Smooth muscle cell (in vitro differentiated cells): Measurements from ENCODE around the gene ADD2. TPM values are rescaled to one million over a fixed set of nuclear protein-coding genes. Genes with fewer than 3 reads are reported as not detected.

ENCODE experiments used
- DNase-seq: peaks from one replicate; lab custom pipeline; 2025; ENCODE audit not compliant: unreplicated experiment; lab: John Stamatoyannopoulos, UW
- H2AFZ ChIP-seq: fragments of 200-600 bp; sonication (generic); 2 replicates; pipeline ENCODE4 v1.6.0; 2016; ENCODE audit warnings: antibody characterized with exemption, low read depth, mild to moderate bottlenecking
- H3F3A ChIP-seq: fragments of 200-600 bp; sonication (generic); 2 replicates; pipeline ENCODE4 v1.6.0; 2017; ENCODE audit warnings: antibody characterized with exemption, low read depth
- H3K27ac ChIP-seq: fragments of 200-600 bp; sonication (generic); 2 replicates; pipeline ENCODE4 v1.5.1; 2016; ENCODE audit warnings: low read depth, mild to moderate bottlenecking
- H3K27me3 ChIP-seq: fragments of 200-600 bp; sonication (generic); 2 replicates; pipeline ENCODE4 v1.6.1; 2016; ENCODE audit warnings: low read depth, mild to moderate bottlenecking
- H3K36me3 ChIP-seq: fragments of 200-600 bp; sonication (generic); 2 replicates; pipeline ENCODE4 v1.5.1; 2016; ENCODE audit warnings: low read depth
- H3K4me1 ChIP-seq: fragments of 200-600 bp; sonication (generic); 2 replicates; pipeline ENCODE4 v1.5.1; 2016; ENCODE audit warnings: low read depth
- H3K4me2 ChIP-seq: fragments of 200-600 bp; sonication (generic); 2 replicates; pipeline ENCODE4 v1.6.0; 2016; ENCODE audit warnings: mild to moderate bottlenecking
- H3K4me3 ChIP-seq: fragments of 200-600 bp; sonication (generic); 2 replicates; pipeline ENCODE4 v1.5.1; 2016; ENCODE audit warnings: mild to moderate bottlenecking
- H3K79me2 ChIP-seq: fragments of 200-600 bp; sonication (generic); 2 replicates; pipeline ENCODE4 v1.6.0; 2016; ENCODE audit warnings: low read depth, mild to moderate bottlenecking
- H3K9ac ChIP-seq: fragments of 200-600 bp; sonication (generic); 2 replicates; pipeline ENCODE4 v1.6.0; 2016; ENCODE audit warnings: low read depth
- H3K9me3 ChIP-seq: fragments of 200-600 bp; sonication (generic); replicated peaks from 2 replicates; pipeline ENCODE4 v1.5.1; 2016; ENCODE audit warnings: low read depth
- H4K20me1 ChIP-seq: fragments of 200-600 bp; sonication (generic); 2 replicates; pipeline ENCODE4 v1.6.0; 2016; ENCODE audit warnings: low read depth
- CTCF ChIP-seq: fragments of 200-600 bp; sonication (generic); IDR thresholded peaks from 2 replicates; pipeline ENCODE4 v1.5.1; 2017; ENCODE audit warnings: borderline replicate concordance, mild to moderate bottlenecking, antibody characterized with exemption; ENCODE audit not compliant: insufficient read depth, poor library complexity, severe bottlenecking
- WGBS: methylation state at CpG from one replicate; pipeline ENCODE4 v1.1.7; 2016; ENCODE audit warnings: low lambda C conversion rate; 5-methylcytosine and 5-hydroxymethylcytosine counted together
- polyA plus RNA-seq: library from polyadenylated mRNA; unstranded; fragments of >200 nt; fragmentation: Nextera tagmentation; extraction: Ambion mirVana; gene quantifications from 2 replicates; pipeline ENCODE4 v1.2.1, GENCODE V29; 2016
- total RNA-seq: library from RNA; depleted of rRNA; stranded (reverse); fragments of >200 nt; gene quantifications from 2 replicates; pipeline ENCODE4 v1.2.3, GENCODE V29; 2014

Gene ADD2
- total and polyA plus RNA-seq, 2 experiments from 2014 or later: 4.3 to 7.1 TPM

GRCh38 chr2:70683455-70683854 lies 84.5 kb downstream of the ADD2 start:
- H3K9ac ChIP-seq: no peak overlapping the region
- H4K20me1 ChIP-seq: no peaks in the 10 kb centered on the region
- no peak for TF ChIP-seq CTCF
- no peaks in the 10 kb centered on the region for H3K27me3 ChIP-seq
- H3K79me2 ChIP-seq: no peaks in the 10 kb centered on the region
- no peaks in the 10 kb centered on the region for H3F3A ChIP-seq
- DNase-seq: no peak
- H3K4me3 ChIP-seq: no peak overlapping the region
- H3K4me1 ChIP-seq: no peaks in the 10 kb centered on the region
- WGBS: 96% methylated on average over 6 of the region's 6 CpGs
- no peaks in the 10 kb centered on the region for H3K9me3 ChIP-seq
- no peak overlapping the region for H2AFZ ChIP-seq
- no peaks in the 10 kb centered on the region for H3K36me3 ChIP-seq
- no peak overlapping the region for H3K27ac ChIP-seq
- H3K4me2 ChIP-seq: no peak overlapping the region

DNA sequence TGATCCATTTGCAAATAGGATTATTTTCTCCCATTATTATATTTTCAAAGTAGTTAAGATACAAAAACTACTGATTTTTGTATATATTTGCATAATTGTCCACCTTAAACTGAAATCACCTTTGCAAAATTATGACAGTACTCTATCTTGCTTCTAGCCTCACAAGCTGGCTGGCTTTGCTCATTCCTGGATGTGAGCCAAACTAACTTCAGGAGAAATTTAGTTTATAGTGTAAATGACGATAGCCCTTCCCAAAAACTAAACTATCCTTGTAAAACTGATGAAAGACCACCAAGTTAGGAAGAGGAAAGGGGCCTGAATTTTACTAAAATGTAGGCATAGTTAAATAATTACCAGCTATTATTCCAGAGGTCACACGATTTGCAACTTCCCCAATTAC lies 87.3 kb downstream of the ADD2 start:
- Histone ChIP-seq H3K79me2 (no peaks in the 10 kb centered on the region), H2AFZ (no peak overlapping the region), H3K36me3 (no peaks in the 10 kb centered on the region), H3K4me2 (no peak overlapping the region), H3K9me3 (no peaks in the 10 kb centered on the region), H3K9ac (no peak overlapping the region), H3F3A (no peaks in the 10 kb centered on the region), H4K20me1 (no peaks in the 10 kb centered on the region), H3K27me3 (no peaks in the 10 kb centered on the region), H3K27ac (no peak overlapping the region), H3K4me1 (no peaks in the 10 kb centered on the region), H3K4me3 (no peak overlapping the region)
- no peak for TF ChIP-seq CTCF
- DNase-seq: no peak
- WGBS: 84% methylated on average over 2 of the region's 2 CpGs

DNA sequence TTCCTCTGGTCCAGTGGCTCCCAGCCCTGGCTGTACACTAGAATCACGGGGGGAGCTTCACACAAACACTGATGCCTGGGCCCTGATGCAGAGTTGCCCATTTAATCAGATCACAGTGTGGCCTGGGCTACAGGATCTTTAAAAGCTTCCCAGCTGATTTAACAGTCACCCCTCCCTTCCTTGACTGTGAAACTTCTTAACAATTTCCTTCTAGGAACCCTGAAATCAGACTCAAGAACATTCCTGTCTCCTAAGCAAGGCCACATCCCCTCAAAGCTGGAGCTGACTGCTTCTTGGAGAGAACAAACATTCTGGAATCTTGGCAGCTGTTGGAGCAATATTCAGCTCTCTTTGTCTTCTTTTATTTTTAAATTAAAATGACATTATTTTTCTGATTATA lies 88.7 kb downstream of the ADD2 start:
- 82% methylated on average over 1 of the region's 1 CpG for WGBS
- Histone ChIP-seq H3K27ac (no peak overlapping the region), H3K36me3 (no peaks in the 10 kb centered on the region), H3K9me3 (no peaks in the 10 kb centered on the region), H2AFZ (no peak overlapping the region), H3K9ac (no peak overlapping the region), H3K4me2 (no peak overlapping the region), H3K4me1 (no peaks in the 10 kb centered on the region), H4K20me1 (no peaks in the 10 kb centered on the region), H3K27me3 (no peaks in the 10 kb centered on the region), H3K4me3 (no peak overlapping the region), H3K79me2 (no peaks in the 10 kb centered on the region), H3F3A (no peaks in the 10 kb centered on the region)
- DNase-seq: no peak
- no peak for TF ChIP-seq CTCF

DNA sequence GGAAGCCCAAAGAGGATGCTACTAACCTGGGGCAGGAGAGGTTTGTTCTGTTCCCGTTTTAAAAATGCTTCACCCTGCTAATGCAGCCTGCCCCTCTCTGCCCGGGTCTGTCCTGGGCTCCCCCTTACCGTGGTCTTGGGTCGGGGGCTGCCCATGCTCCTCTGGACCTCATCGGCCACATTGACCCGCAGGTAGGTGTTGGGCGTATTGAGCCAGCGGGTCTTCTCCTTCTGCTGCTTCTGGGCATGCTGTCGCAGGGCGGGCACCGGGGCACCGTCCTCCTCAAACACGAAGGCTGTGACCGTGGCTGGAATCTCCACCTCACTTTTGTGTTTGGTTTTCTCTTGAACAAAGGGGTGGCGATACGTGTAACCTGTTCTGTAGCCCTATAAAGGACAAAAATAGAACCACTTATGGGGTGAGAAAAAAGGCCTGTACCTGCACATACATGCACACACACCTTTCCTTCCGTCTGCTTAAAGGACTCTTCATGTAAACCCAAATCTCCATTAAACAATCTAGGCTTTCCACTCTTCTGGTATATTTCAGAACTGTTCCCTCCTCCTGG lies 89.3 kb downstream of the ADD2 start:
- Histone ChIP-seq H3K36me3 (no peaks in the 10 kb centered on the region), H2AFZ (no peak overlapping the region), H3K4me3 (no peak overlapping the region), H3K79me2 (no peaks in the 10 kb centered on the region), H3F3A (no peaks in the 10 kb centered on the region), H3K9me3 (no peaks in the 10 kb centered on the region), H3K4me1 (no peaks in the 10 kb centered on the region), H3K27ac (no peak overlapping the region), H4K20me1 (no peaks in the 10 kb centered on the region), H3K27me3 (no peaks in the 10 kb centered on the region), H3K4me2 (no peak overlapping the region), H3K9ac (no peak overlapping the region)
- no peak for DNase-seq
- WGBS: 91% methylated on average over 17 of the region's 17 CpGs
- no peak for TF ChIP-seq CTCF
